H1 (cell line): ENCODE measurements around the gene ARID1B. TPM values are rescaled to one million over a fixed set of nuclear protein-coding genes. Genes with fewer than 3 reads are reported as not detected.

ENCODE experiments used
- BCL11A ChIP-seq, 2 experiments: IDR thresholded peaks; one replicate each; pipeline ENCODE4 v1.6.1; 2011; ENCODE audit warnings: low read depth in 2 of 2, low read length in 2 of 2, mild to moderate bottlenecking in 2 of 2
- CHD7 ChIP-seq: fragments of 300-600 bp; sonication (generic); IDR thresholded peaks from 2 replicates; pipeline ENCODE4 v1.7.1; 2012; ENCODE audit warnings: low read length, moderate library complexity, mild to moderate bottlenecking, inconsistent platforms; ENCODE audit not compliant: insufficient replicate concordance
- EGR1 ChIP-seq: IDR thresholded peaks from 2 replicates; pipeline ENCODE4 v1.6.1; 2011; ENCODE audit warnings: low read depth, low read length, borderline replicate concordance
- HDAC2 ChIP-seq, 2 experiments: fragments of 300-600 bp in 1 of 2; sonication (generic) in 1 of 2; IDR thresholded peaks; 2 replicates each; pipeline ENCODE4 v1.6.1; 2011 to 2012; ENCODE audit warnings: low read depth in 2 of 2, low read length in 2 of 2, mild to moderate bottlenecking in 2 of 2, moderate library complexity in 2 of 2, borderline replicate concordance in 1 of 2, inconsistent platforms in 1 of 2
- KDM4A ChIP-seq: IDR thresholded peaks from one replicate; pipeline ENCODE4 v1.7.1; 2012; ENCODE audit warnings: low read depth, mild to moderate bottlenecking, moderate library complexity, low read length, inconsistent platforms; ENCODE audit not compliant: severe bottlenecking
- KDM5A ChIP-seq: fragments of 200-600 bp; IDR thresholded peaks from 2 replicates; pipeline ENCODE4 v1.7.1; 2012; ENCODE audit warnings: mild to moderate bottlenecking, low read length, inconsistent platforms, mixed read lengths
- MAFK ChIP-seq: IDR thresholded peaks from 2 replicates; pipeline ENCODE4 v1.6.1; 2012; ENCODE audit warnings: low read depth, mild to moderate bottlenecking, improper control_type of control experiment, low read length
- POLR2A ChIP-seq, 2 experiments: IDR thresholded peaks; 1 replicate in 1 of 2; 2 replicates in 1 of 2; pipeline ENCODE4 v1.6.1; 2011; ENCODE audit warnings: low read depth in 2 of 2, low read length in 2 of 2, mild to moderate bottlenecking in 2 of 2; ENCODE audit errors: control extremely low read depth in 1 of 2
- SIN3A ChIP-seq, 2 experiments: IDR thresholded peaks in 1 of 2; conservative IDR thresholded peaks in 1 of 2; 2 replicates each; pipeline ENCODE4 v1.6.1; 2011 to 2012; ENCODE audit warnings: low read length in 2 of 2, improper control_type of control experiment in 1 of 2, low read depth in 1 of 2, mild to moderate bottlenecking in 1 of 2
- SP2 ChIP-seq: IDR thresholded peaks from 2 replicates; pipeline ENCODE4 v1.6.1; 2012; ENCODE audit warnings: mild to moderate bottlenecking, low read length, inconsistent platforms
- YY1 ChIP-seq: IDR thresholded peaks from 2 replicates; pipeline ENCODE4 v1.6.1; 2011; ENCODE audit warnings: low read depth, mild to moderate bottlenecking, low read length
- polyA plus RNA-seq, 7 experiments: library from polyadenylated mRNA; depleted of rRNA in 3 of 7; stranded (reverse) in 5 of 7; unstranded in 2 of 7; fragments of >200 nt in 5 of 7; fragments of 200-250 nt in 2 of 7; gene quantifications; 1 replicate in 5 of 7; 2 replicates in 1 of 7; 4 replicates in 1 of 7; pipeline versions ENCODE4 v1.2.1 to v1.2.3, GENCODE V29; 2011 to 2013; ENCODE audit warnings: missing spikeins in 2 of 7, mixed read lengths in 2 of 7
- total RNA-seq: library from RNA; stranded (reverse); fragmentation: NEBNext Ultra II Directional; extraction: Animal tissue kit (Norgen Biotek cat#: 25700); gene quantifications from 2 replicates; pipeline ENCODE4 v1.2.1, GENCODE V29; 2021
- TF ChIP-seq, protein P1 (sequence below): IDR thresholded peaks from 2 replicates; pipeline ENCODE4 v1.6.1; 2012; ENCODE audit warnings: inconsistent platforms

The ARID1B gene
- total and polyA plus RNA-seq, 2 of the 8 experiments (the other 6 are each of a cell fraction or from before 2014, with no cell fraction given), result 24.3 to 70.3 TPM

DNA sequence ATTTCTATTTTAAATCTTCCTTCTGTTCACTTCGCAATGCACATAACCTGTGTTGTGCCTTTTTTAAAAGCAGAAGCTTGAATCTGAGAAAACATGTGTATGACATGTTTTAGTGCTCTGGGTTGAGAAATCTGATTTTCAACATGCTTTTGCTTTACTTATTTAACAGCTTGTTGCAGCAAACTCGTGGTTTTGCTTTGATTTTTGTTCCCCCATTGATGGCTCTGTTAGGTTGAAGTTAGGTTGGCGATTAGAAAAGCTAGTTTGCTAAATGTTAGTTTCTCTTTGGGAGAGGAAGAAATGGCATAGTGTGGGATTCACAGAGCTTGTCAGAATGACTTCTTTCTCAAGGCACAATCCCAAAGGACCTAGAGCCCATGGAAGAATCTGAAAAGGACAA, 375.4 kb downstream of the ARID1B start (continued):
- TF ChIP-seq CHD7 (no peak), KDM5A (no peak), EGR1 (no peak), YY1 (no peak), HDAC2 (IDR thresholded peaks at IDR 0.05; ENCODE audit: borderline replicate concordance in 1 of 2, low read depth in 2 of 2, low read length in 2 of 2) (no peak), KDM4A (no peak), SIN3A (conservative IDR thresholded peaks at IDR 0.05 in 1 of 2, IDR thresholded peaks at IDR 0.05 in 1 of 2; ENCODE audit: low read depth in 1 of 2, low read length in 2 of 2) (no peak), SP2 (no peak), MAFK (no peak), POLR2A (IDR thresholded peaks at IDR 0.05; ENCODE audit: control extremely low read depth in 1 of 2, low read depth in 2 of 2, low read length in 2 of 2) (no peak), BCL11A (IDR thresholded peaks at IDR 0.05; ENCODE audit: low read depth in 2 of 2, low read length in 2 of 2) (no peak)
- TF ChIP-seq, protein P1, sequence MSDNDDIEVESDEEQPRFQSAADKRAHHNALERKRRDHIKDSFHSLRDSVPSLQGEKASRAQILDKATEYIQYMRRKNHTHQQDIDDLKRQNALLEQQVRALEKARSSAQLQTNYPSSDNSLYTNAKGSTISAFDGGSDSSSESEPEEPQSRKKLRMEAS, result no peak
